Rectal smooth muscle tissue (tissue), 1 donor: ENCODE results near the gene AFF2.

Experiments
- H3K27ac ChIP-seq: one replicate; pipeline ENCODE4 v1.7.0; 2013; ENCODE audit warnings: low read depth, low read length, inconsistent platforms
- H3K27me3 ChIP-seq: one replicate; pipeline ENCODE4 v1.7.0; 2013; ENCODE audit warnings: low read length; ENCODE audit not compliant: control insufficient read depth, insufficient read depth
- H3K36me3 ChIP-seq: one replicate; pipeline ENCODE4 v1.7.0; 2013; ENCODE audit warnings: low read length; ENCODE audit not compliant: control insufficient read depth, insufficient read depth
- H3K4me1 ChIP-seq: one replicate; pipeline ENCODE4 v1.7.0; 2013; ENCODE audit warnings: low read length; ENCODE audit not compliant: control insufficient read depth, insufficient read depth
- H3K4me3 ChIP-seq: one replicate; pipeline ENCODE4 v1.7.0; 2013; ENCODE audit warnings: low read length
- H3K9ac ChIP-seq: one replicate; pipeline ENCODE4 v1.7.0; 2013; ENCODE audit warnings: low read length

AFF2 gene

GRCh38 chrX:148995661-148996060 lies 495.2 kb downstream of the AFF2 start:
- no peak overlapping the region for H3K4me3 ChIP-seq
- H3K9ac ChIP-seq = no peak overlapping the region
- H3K27me3 ChIP-seq = no peaks in the 10 kb centered on the region

GRCh38 chrX:149002320-149002719 lies 501.9 kb downstream of the AFF2 start:
- Histone ChIP-seq H3K36me3 (no peaks in the 10 kb centered on the region), H3K27me3 (no peaks in the 10 kb centered on the region), H3K27ac (no peak overlapping the region), H3K4me3 (no peak overlapping the region), H3K9ac (no peak overlapping the region), H3K4me1 (no peaks in the 10 kb centered on the region)

More at GRCh38 chrX:148995661-148996060, 495.2 kb downstream of the AFF2 start:
- H3K27ac ChIP-seq = no peak overlapping the region
- H3K4me1 ChIP-seq = no peaks in the 10 kb centered on the region
- H3K36me3 ChIP-seq = no peaks in the 10 kb centered on the region

- no peak overlapping the region for H3K27ac ChIP-seq
- no peak overlapping the region for H3K9ac ChIP-seq
- no peaks in the 10 kb centered on the region for H3K27me3 ChIP-seq
- no peak overlapping the region for H3K4me3 ChIP-seq
- no peaks in the 10 kb centered on the region for H3K36me3 ChIP-seq
- H3K4me1 ChIP-seq = no peaks in the 10 kb centered on the region
Measured at GRCh38 chrX:149003863-149004660, 503.6 kb downstream of the AFF2 start.

GRCh38 chrX:149004936-149005335 lies 504.5 kb downstream of the AFF2 start:
- Histone ChIP-seq H3K4me3 (no peak overlapping the region), H3K27ac (no peak overlapping the region), H3K4me1 (no peaks in the 10 kb centered on the region), H3K9ac (no peak overlapping the region), H3K27me3 (no peaks in the 10 kb centered on the region), H3K36me3 (no peaks in the 10 kb centered on the region)

- Histone ChIP-seq H3K9ac (no peak overlapping the region), H3K27ac (no peak overlapping the region), H3K27me3 (no peaks in the 10 kb centered on the region), H3K4me3 (no peak overlapping the region), H3K36me3 (no peaks in the 10 kb centered on the region), H3K4me1 (no peaks in the 10 kb centered on the region)
Measured at GRCh38 chrX:149006235-149006634, 505.8 kb downstream of the AFF2 start.

GRCh38 chrX:149007423-149007822 lies 507.0 kb downstream of the AFF2 start:
- no peak overlapping the region for H3K4me3 ChIP-seq
- no peaks in the 10 kb centered on the region for H3K4me1 ChIP-seq

GRCh38 chrX:149010013-149010852 lies 509.8 kb downstream of the AFF2 start:
- H3K27me3 ChIP-seq = no peaks in the 10 kb centered on the region
- H3K4me3 ChIP-seq = no peak overlapping the region
- no peak overlapping the region for H3K9ac ChIP-seq
- H3K36me3 ChIP-seq = no peaks in the 10 kb centered on the region
- no peak overlapping the region for H3K27ac ChIP-seq
- H3K4me1 ChIP-seq = no peaks in the 10 kb centered on the region

More at GRCh38 chrX:149007423-149007822, 507.0 kb downstream of the AFF2 start:
- H3K9ac ChIP-seq = no peak overlapping the region
- H3K27me3 ChIP-seq = no peaks in the 10 kb centered on the region
- H3K36me3 ChIP-seq = no peaks in the 10 kb centered on the region
- no peak overlapping the region for H3K27ac ChIP-seq

GRCh38 chrX:149010853-149011224 lies 510.4 kb downstream of the AFF2 start:
- no peak overlapping the region for H3K27ac ChIP-seq
- H3K4me3 ChIP-seq = no peak overlapping the region
- H3K36me3 ChIP-seq = no peaks in the 10 kb centered on the region
- no peaks in the 10 kb centered on the region for H3K27me3 ChIP-seq
- H3K9ac ChIP-seq = no peak overlapping the region
- H3K4me1 ChIP-seq = no peaks in the 10 kb centered on the region

GRCh38 chrX:149013081-149013480 lies 512.7 kb downstream of the AFF2 start:
- H3K27me3 ChIP-seq = no peaks in the 10 kb centered on the region
- no peaks in the 10 kb centered on the region for H3K4me1 ChIP-seq
- no peak overlapping the region for H3K4me3 ChIP-seq
- no peak overlapping the region for H3K9ac ChIP-seq
- no peaks in the 10 kb centered on the region for H3K36me3 ChIP-seq
- H3K27ac ChIP-seq = no peak overlapping the region

GRCh38 chrX:149021159-149021558 lies 520.7 kb downstream of the AFF2 start:
- Histone ChIP-seq H3K27me3 (no peaks in the 10 kb centered on the region), H3K4me1 (no peaks in the 10 kb centered on the region), H3K36me3 (no peaks in the 10 kb centered on the region), H3K27ac (no peak overlapping the region), H3K4me3 (no peak overlapping the region), H3K9ac (no peak overlapping the region)

- Histone ChIP-seq H3K36me3 (no peaks in the 10 kb centered on the region), H3K9ac (no peak overlapping the region), H3K27ac (no peak overlapping the region), H3K27me3 (no peaks in the 10 kb centered on the region), H3K4me3 (no peak overlapping the region), H3K4me1 (no peaks in the 10 kb centered on the region)
Measured at GRCh38 chrX:149022485-149022884, 522.1 kb downstream of the AFF2 start.

- Histone ChIP-seq H3K4me1 (no peaks in the 10 kb centered on the region), H3K9ac (no peak overlapping the region), H3K27me3 (no peaks in the 10 kb centered on the region), H3K27ac (no peak overlapping the region), H3K4me3 (no peak overlapping the region), H3K36me3 (no peaks in the 10 kb centered on the region)
Measured at GRCh38 chrX:149032449-149032848, 532.0 kb downstream of the AFF2 start.
